GM19099 (cell line): Measurements from ENCODE around the gene DDX23.
A peak's percentile ranks its signal among the peaks of the same experiment; 100 is the strongest.

Source experiments
- POLR2A ChIP-seq: IDR thresholded peaks from 3 replicates; pipeline ENCODE4 v1.6.1; 2011; ENCODE audit warnings: low read depth; ENCODE audit not compliant: insufficient read length; ENCODE audit errors: extremely low read depth

Gene DDX23

DNA sequence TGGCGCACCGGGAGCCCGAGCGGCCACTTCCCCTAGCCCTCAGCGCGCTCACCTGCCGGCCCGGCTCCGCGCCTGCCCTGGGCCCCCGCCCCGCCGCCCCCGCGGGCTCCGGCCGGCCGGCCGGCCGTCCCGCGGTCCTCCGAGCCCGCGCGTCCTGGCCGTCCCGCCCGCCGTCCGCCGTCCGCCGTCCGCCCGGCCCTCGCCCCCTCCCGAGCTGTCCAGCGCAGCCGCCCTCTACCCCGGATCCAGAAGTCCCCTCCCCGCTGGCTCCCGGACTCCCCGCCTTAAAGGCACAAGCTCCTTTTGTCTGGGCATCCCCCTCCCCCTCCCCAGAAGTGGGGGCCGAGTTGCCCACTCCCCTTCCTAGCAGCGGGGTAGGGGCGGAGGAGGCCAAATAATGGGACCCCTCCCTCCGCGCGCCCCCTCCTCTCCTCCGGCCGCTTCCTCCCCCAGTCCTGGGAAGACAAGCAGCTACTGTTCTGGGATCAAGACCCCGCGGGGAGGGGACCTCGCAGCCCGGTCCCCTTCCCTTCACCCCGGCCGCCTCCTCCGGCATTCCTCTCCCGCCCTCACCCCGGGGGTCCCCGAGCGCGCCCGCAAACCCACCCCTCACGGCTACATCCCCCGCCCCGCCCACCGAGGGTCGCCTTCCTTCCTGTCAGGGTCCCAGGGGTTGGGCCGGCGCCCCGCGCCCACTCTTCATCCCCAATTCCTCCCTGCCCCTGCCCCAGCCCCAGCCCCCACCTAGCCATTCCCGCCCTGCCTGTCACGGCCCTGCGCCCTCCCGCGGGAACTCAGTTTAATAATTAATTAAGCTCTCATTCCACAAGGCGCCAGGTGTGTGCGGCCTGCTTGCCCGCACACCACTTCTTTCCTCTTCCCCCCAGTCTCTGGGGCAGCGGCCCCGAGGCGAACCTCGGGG lies 62.8 kb downstream of the DDX23 start, which contains the start of gene ADCY6:
ADCY6 (minus strand) TSS at position 236 of the 922 bp plus-strand sequence. CDS start 5,655 bp downstream, outside the sequence.
- TF ChIP-seq POLR2A = peak; percentile 33

DNA sequence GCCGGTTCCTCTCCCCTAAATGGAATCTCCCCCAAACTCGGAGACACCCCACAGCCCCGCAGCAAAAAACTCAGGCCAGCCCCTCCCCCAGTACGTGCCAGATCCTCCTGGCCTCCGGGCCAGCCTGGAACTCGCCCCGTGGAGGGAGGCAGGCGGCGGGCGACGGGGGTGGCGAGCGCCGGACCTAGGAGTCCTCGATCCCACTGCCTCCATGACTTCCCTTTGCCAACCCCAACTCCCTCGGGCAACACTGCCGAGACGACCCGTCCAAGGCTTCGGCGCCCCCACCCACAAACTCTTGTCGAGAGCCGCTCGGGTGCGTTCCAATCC lies 63.5 kb downstream of the DDX23 start:
- TF ChIP-seq POLR2A = no peak

DNA sequence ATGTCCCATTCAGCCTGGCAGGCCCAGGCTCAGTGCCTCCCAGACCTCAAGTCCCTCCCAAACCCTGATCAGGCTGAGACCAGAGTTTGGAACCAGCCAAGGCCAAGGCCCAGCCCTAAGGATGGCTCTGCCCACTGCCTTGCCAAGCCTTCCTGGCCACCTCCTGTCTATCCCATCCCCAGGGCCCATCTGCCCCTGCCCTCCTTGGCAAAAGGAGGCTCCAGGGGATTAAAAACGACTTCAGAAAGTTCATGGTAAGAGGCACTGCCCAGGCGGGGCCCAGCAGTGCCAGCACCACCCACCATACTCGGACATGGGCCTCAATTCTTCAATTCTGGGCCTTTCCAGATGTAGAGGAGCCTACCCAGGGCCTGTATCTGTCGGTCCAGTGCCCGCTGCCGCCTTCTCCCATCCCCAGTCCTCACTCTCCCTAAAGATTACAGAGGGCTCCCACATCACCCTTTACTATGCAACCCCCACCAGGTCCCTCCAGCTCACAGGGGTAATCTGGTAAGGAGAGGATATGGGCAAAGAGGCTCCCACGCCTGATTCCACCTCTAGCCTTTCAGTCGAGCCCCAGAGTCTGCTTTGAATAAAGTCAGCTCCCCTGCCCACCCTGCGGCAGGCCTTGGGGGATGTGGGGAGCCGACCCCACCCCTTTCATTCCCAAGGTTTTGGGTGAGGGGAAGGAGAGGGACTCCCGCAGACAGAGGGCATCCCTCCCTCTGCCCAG lies 64.0 kb downstream of the DDX23 start:
- TF ChIP-seq POLR2A = no peak

DNA sequence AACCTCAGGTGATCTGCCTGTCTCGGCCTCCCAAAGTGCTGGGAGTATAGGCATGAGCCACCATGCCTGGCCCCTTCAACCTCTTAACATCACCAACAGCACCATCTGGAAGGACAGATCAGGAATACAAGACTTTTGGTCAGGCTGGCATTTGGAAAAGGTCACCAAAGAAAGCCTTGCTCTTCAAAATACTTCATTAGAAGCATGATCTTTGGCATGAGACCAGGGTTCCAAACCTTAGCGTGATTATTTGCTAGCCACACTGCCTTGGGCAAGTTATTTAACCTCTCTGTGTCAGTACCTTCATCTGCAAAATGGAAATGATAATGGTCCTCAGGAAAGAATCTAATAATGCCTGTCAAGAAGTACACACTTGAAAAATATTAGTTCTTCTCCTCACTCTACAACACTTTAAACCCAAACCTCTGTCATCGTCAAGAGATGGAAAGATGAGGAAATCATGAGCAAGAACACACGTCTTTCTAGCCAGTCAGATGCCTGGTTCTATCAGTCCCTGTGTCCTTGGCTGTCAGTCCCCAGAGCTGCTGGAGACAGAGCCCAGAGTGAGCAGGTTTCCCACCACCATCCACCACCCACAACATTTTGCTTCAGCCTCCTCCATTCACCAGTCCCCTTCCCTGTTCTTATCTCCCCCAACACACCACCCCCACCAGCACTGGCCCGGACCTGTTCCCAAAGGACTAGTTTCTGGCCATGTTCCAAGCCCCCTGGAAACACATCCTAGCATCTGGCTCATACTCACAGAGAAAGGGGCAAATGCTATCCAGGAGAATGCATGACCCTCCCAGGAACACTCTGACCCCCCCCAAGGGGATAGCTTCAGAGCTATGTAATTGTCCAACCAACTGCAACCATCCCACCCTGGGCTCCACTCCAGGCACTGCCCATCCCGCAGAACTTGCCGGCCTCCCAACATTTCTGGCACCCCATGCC lies 65.1 kb downstream of the DDX23 start:
- no peak for TF ChIP-seq POLR2A

DNA sequence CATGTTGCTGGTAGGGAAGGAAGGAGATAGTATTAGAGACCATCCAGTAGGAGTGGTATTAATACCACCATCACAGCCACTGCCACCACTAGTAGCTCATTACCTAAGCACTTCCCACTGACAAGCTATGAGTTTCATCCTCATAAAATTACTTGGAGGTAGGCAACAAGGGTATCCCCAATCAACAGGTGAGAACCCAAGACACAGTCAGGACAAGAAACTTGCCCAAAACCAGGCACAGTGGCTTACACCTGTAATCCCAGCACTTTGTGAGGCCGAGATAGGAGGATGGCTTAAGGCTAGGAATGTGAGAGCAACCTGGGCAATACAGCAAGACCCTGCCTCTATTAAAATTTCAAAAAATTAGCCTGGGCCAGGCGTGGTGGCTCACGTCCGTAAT lies 68.5 kb downstream of the DDX23 start:
- TF ChIP-seq POLR2A = no peak

DNA sequence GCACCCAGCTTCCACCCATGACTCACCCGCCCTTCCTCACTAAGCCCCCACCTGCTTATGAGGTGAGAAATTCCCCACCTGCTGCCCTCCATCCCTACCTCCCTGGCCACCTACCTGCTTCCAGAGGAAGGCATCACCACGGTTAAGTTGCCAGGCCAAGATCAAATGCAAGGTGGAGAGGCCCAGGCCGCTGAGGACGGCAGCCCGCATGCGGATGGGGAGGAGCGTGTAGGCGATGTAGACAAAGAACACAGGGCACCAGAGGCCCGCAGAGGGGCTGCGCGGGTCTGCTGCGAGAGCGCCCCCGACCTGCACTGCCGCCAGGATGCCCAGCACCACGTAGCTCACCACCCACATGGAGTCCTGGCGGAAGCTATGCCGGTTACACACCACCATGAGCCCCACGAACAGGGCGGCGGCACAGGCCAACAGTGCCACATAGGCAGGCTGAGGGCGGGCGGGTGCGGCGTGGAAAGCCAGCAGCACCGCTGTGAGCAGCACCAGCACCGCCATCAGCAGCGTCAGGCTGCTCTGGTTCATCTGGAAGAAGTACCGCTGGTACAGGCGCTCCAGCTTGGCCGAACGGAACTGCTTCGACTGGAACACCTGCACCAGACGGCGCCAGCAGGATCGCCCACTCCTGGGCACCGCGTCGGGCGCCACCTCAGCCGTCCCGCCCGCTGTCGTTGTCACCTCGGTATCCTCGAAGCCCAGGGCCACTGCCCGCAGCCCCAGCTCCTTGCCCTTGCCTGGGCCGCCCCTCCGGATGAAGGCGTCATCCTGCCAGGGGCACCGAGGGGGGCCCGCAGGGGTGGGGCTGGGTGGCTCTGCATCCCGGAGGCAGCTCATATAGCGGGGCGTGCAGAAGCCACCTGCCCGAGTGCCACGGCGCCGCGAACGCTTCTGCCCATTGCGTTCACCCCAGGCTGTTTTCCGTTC lies 69.2 kb downstream of the DDX23 start:
- no peak for TF ChIP-seq POLR2A

DNA sequence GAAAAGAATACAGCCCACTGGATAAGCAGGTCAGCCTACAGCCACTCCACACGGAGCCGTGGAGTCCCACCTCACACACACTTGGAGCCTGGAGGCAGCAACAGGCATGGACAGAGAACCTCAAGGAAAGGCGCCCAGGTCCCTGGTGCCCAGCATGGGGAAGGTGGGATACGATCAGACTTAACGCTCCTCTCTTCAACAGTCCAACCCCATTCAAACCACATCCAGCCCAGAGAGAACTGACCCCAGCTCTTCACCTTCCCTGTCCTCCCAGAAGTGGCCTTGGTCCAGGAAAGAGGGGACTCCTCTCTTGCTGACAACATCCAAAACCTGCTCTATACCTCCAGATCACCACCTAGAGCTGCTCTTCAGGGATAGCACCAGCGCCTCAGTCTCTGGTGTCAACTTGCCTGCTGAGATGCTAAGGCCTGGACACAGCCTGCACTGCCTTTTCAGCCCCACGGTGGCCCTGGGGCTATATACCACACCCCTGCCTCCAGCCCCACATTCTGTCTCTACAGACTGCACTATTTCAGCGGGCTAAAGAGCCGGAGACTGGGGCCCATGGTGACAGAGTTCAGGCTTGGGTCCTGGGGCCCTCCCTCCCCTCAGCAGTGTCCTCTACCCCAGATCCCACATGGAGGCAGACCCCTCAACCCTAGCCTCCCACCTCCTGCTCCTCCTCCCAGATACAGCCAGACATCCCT lies 70.1 kb downstream of the DDX23 start:
- no peak for TF ChIP-seq POLR2A

DNA sequence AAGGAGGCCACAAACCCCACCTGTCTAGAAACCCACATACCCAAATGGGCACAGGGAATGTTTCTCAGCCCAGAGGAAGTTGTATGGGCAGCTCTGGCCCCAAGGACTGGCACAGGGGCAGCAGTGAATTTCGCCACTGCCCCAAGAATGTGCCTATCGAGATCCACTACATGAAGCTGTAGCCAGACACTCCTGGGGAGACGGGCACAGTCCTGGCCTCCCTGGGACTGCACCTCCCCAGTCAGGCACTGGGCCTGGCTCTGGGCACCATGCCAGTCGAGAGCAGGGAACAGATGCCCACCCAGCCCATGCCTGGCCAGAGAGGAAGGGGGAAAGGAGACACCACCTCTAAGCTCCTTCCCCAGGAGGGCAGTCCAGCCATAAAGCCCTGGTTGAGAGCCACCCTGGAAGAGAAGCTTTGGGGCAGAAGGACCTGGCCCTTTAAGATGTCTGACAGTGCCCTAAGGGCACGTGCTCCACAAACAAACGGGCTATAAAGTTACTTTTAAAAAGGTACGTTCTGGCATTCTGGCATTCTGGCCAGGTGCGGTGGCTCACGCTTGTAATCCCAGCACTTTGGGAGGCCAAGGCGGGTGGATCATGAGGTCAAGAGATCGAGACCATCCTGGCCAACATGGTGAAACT lies 71.5 kb downstream of the DDX23 start:
- TF ChIP-seq POLR2A = no peak

DNA sequence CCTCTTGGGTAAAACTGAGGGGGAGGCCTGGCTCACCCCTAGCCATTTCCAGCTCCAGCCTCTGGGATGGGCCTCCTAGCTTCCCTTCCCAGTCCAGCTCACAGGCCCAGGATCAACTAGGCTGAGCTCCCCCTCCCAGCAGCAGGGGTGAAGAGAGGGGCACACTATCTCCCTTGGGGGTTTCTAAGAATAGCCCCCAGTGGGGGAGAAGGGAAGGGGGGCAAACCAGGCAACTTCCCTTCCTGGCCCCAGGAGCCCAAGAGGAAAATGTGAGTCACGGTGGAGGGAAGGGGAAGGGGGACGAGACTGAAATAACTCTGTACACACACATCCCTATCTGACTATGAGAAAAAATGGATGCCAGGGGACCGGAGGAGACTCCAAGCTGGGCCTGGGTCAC lies 72.1 kb downstream of the DDX23 start:
- no peak for TF ChIP-seq POLR2A
